OCI-LY7 (cell line): ENCODE data around the gene ST6GAL1. TPM values are rescaled to one million over a fixed set of nuclear protein-coding genes. Genes with fewer than 3 reads are reported as not detected.

Experiments used
- BruUV-seq: library from RNA; stranded (reverse); fragments of 400-500 nt; replicated peaks from 2 replicates; lab custom pipeline; 2021; lab: Mats Ljungman, UMichigan
- CTCF ChIA-PET: fragments of 300-600 bp; sonication (Branson Sonifier 250); formaldehyde crosslinking; loops from one replicate; lab custom pipeline; 2022; ENCODE audit warnings: antibody characterized with exemption; ENCODE audit not compliant: unreplicated experiment; lab: Charles Lee
- POLR2A ChIA-PET: fragments of 300-600 bp; sonication (Branson Sonifier 250); formaldehyde crosslinking; loops from one replicate; lab custom pipeline; 2022; ENCODE audit warnings: antibody characterized with exemption; lab: Charles Lee
- DNase-seq: peaks from one replicate; pipeline ENCODE4 v3.0.0-alpha.2; 2015; ENCODE audit warnings: low spot score
- H2AFZ ChIP-seq: fragments of 200-600 bp; sonication (generic), shearing (Covaris generic); 2 replicates; pipeline ENCODE4 v1.6.1; 2014; ENCODE audit warnings: mild to moderate bottlenecking, antibody characterized with exemption, low read length, moderate library complexity
- H3K27ac ChIP-seq: fragments of 200-600 bp; sonication (generic); 2 replicates; pipeline ENCODE4 v1.5.1; 2014; ENCODE audit warnings: mixed run types, low read depth, mild to moderate bottlenecking, moderate library complexity, low read length, inconsistent platforms; ENCODE audit not compliant: poor library complexity, severe bottlenecking
- H3K36me3 ChIP-seq: fragments of 200-600 bp; sonication (generic); 2 replicates; pipeline ENCODE4 v1.6.1; 2014; ENCODE audit warnings: mild to moderate bottlenecking, antibody characterized with exemption, low read length, moderate library complexity, mixed read lengths; ENCODE audit not compliant: insufficient read depth
- H3K4me1 ChIP-seq: fragments of 200-600 bp; sonication (generic); 2 replicates; pipeline ENCODE4 v1.5.1; 2014; ENCODE audit warnings: mild to moderate bottlenecking, low read length; ENCODE audit not compliant: insufficient read depth, poor library complexity, severe bottlenecking
- H3K4me2 ChIP-seq: fragments of 200-600 bp; sonication (generic); 2 replicates; pipeline ENCODE4 v1.6.1; 2014; ENCODE audit warnings: mild to moderate bottlenecking, low read length
- H3K4me3 ChIP-seq: fragments of 200-600 bp; sonication (generic); 2 replicates; pipeline ENCODE4 v1.5.1; 2014; ENCODE audit warnings: mild to moderate bottlenecking, low read depth, low read length; ENCODE audit not compliant: poor library complexity, severe bottlenecking
- H3K79me2 ChIP-seq: fragments of 200-600 bp; sonication (generic); 2 replicates; pipeline ENCODE4 v1.6.1; 2016; ENCODE audit warnings: low read depth, mild to moderate bottlenecking, low read length, moderate library complexity, mixed read lengths; ENCODE audit not compliant: insufficient read depth
- H3K9me2 ChIP-seq: fragments of 200-600 bp; sonication (generic); 2 replicates; pipeline ENCODE4 v1.6.1; 2016; ENCODE audit warnings: mild to moderate bottlenecking, low read length, mixed read lengths; ENCODE audit not compliant: insufficient read depth
- H3K9me3 ChIP-seq: fragments of 200-600 bp; sonication (generic); 2 replicates; pipeline ENCODE4 v1.6.1; 2014; ENCODE audit warnings: mild to moderate bottlenecking, mixed run types, low read length, mixed read lengths
- H4K20me1 ChIP-seq: fragments of 200-600 bp; sonication (generic); 2 replicates; pipeline ENCODE4 v1.6.1; 2014; ENCODE audit warnings: mild to moderate bottlenecking, antibody characterized with exemption, low read length, moderate library complexity, mixed read lengths; ENCODE audit not compliant: insufficient read depth
- CTCF ChIP-seq: fragments of 200-600 bp; sonication (generic); conservative IDR thresholded peaks from 2 replicates; pipeline ENCODE4 v1.5.1; 2014; ENCODE audit warnings: mild to moderate bottlenecking, antibody characterized with exemption, low read length, moderate library complexity, mixed read lengths
- EZH2phosphoT487 ChIP-seq: fragments of 200-600 bp; sonication (generic); IDR thresholded peaks from 2 replicates; pipeline ENCODE4 v1.6.1; 2018; ENCODE audit warnings: low read depth, borderline replicate concordance, mild to moderate bottlenecking, mixed run types, antibody characterized with exemption, low read length, moderate library complexity, mixed read lengths
- intact Hi-C: fragments of 100-400 bp; cut with micrococcal nuclease; formaldehyde crosslinking; loops from one replicate; pipeline ENCODE4 v1.10.0; 2022; ENCODE audit not compliant: unreplicated experiment
- total RNA-seq, 2 experiments: library from RNA; depleted of rRNA in 1 of 2; stranded (reverse); fragments of >200 nt in 1 of 2; shearing (Covaris generic) in 1 of 2; gene quantifications; 2 replicates each; pipeline ENCODE4 v1.2.3, GENCODE V29; 2014 to 2022

Gene ST6GAL1
- total RNA-seq, 2 experiments from 2014 or later = 192 to 375 TPM

DNA sequence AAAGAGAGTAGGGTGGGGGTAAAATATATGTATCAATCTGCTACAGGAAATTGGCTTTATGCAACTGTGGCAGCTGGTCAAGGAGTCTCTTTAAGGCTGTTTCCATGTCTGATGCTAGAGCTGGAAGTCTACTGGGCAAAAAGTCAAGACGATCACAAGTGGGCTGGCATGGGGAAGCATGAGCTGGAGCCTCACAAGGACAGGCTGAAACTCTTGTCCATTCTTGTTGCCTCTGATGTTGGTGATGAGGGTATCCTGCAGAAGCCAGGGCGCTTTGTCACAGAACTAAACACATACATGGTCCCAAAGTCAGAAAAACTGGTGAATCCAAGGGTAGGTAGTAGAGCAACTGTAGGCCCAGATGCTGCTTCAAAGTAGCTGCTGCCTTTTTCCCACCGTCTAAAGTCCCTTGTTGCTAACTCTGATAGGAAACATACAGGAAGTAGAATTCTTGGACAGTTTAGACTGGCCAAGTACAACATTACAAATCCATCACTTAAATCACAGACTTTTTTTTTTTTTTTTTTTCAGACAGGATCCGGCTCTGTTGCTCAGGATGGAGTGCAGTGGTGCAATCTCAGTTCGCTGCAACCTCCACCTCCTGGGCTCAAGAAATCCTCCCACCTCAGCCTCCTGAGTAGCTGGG lies 154.8 kb downstream of the ST6GAL1 start:
- Histone ChIP-seq H3K9me2 (no peaks in the 10 kb centered on the region), H2AFZ (no peak overlapping the region), H3K4me2 (no peak overlapping the region), H4K20me1 (no peaks in the 10 kb centered on the region), H3K4me1 (peaks cover 21% of the 10 kb centered on the region), H3K9me3 (peaks cover 20% of the 10 kb centered on the region), H3K36me3 (no peaks in the 10 kb centered on the region; the same call in 1 of the 2 replicates), H3K4me3 (no peak overlapping the region), H3K27ac (no peak overlapping the region), H3K79me2 (no peaks in the 10 kb centered on the region)
- ChIA-PET CTCF (interaction anchor here (0.6 kb wide), 2 partner anchors 12 to 278 kb away, joined by 3 read pairs; no protein-coding TSS in a partner anchor), POLR2A (interaction anchor here (0.7 to 1.4 kb wide), 4 partner anchors 11 to 593 kb away, joined by 3 to 5 read pairs (median 4); no protein-coding TSS in a partner anchor)
- TF ChIP-seq CTCF = no peak
- no peak for TF ChIP-seq EZH2phosphoT487
- DNase-seq = no peak
- BruUV-seq = no TSS peak
- intact Hi-C loops = no loop called here

- no TSS peak for BruUV-seq
- ChIA-PET CTCF (interaction anchor here (0.6 kb wide), 2 partner anchors 11 to 279 kb away, joined by 3 read pairs; no protein-coding TSS in a partner anchor), POLR2A (interaction anchor here (0.7 to 1.1 kb wide), 3 partner anchors 15 to 594 kb away, joined by 3 to 5 read pairs (median 4); no protein-coding TSS in a partner anchor)
- Histone ChIP-seq H2AFZ (no peak overlapping the region), H3K79me2 (no peaks in the 10 kb centered on the region), H3K4me2 (no peak overlapping the region), H3K36me3 (no peaks in the 10 kb centered on the region; the same call in 1 of the 2 replicates), H3K4me1 (peaks cover 21% of the 10 kb centered on the region), H3K27ac (no peak overlapping the region), H4K20me1 (no peaks in the 10 kb centered on the region), H3K4me3 (no peak overlapping the region), H3K9me2 (no peaks in the 10 kb centered on the region), H3K9me3 (peaks cover 23% of the 10 kb centered on the region)
- DNase-seq = no peak
- TF ChIP-seq EZH2phosphoT487 (no peak), CTCF (no peak)
- intact Hi-C loops = no loop called here
Measured at GRCh38 chr3:187085933-187086332, 155.6 kb downstream of the ST6GAL1 start.

DNA sequence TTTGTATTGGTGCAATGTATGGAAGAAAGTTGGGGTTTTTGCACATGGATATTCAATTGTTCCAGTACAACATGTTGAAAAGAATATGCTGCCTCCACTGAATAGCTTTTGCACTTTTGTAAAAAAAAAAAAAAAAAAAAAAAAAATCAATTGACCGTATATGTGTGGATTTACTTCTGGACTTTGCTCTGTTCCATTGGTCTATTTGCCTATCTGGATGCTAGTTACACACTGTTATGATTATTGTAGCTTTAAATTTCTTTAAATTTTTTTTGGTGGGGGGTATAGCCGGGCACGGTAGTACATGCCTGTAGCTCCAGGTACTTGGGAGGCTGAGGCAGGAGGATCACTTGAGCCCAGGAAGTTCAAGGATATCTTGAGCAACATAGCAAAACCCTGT lies 156.5 kb downstream of the ST6GAL1 start:
- Histone ChIP-seq H3K9me3 (peaks cover 23% of the 10 kb centered on the region), H3K27ac (no peak overlapping the region), H3K9me2 (no peaks in the 10 kb centered on the region), H3K36me3 (no peaks in the 10 kb centered on the region; the same call in 1 of the 2 replicates), H4K20me1 (no peaks in the 10 kb centered on the region), H3K4me2 (no peak overlapping the region), H3K4me1 (peaks cover 21% of the 10 kb centered on the region), H3K4me3 (no peak overlapping the region), H3K79me2 (no peaks in the 10 kb centered on the region), H2AFZ (no peak overlapping the region)
- POLR2A ChIA-PET = interaction anchor here (0.6 to 1.6 kb wide), 4 partner anchors 10 to 504 kb away, joined by 3 to 5 read pairs (median 3); no protein-coding TSS in a partner anchor
- no TSS peak for BruUV-seq
- TF ChIP-seq CTCF (no peak), EZH2phosphoT487 (no peak)
- intact Hi-C loops = no loop called here
- CTCF ChIA-PET = no interaction called here
- no peak for DNase-seq
